Immature natural killer cell (primary cell): Measurements from ENCODE around the gene PPP2R5C. TPM values are rescaled to one million over a fixed set of nuclear protein-coding genes. Genes with fewer than 3 reads are reported as not detected.

ENCODE experiments used
- DNase-seq, 3 donors: peaks; one replicate each; pipeline ENCODE4 v3.0.0; 2022; ENCODE audit warnings: mixed read lengths in 1 of 3
- H3K27ac Mint-ChIP-seq, 6 donors: one replicate each; pipeline ENCODE4 v1.8.0; 2020; ENCODE audit warnings: mixed read lengths in 6 of 6, mild to moderate bottlenecking in 5 of 6, inconsistent platforms in 4 of 6, moderate library complexity in 3 of 6
- H3K27me3 Mint-ChIP-seq, 3 donors: one replicate each; pipeline ENCODE4 v1.8.0; 2020 to 2021; ENCODE audit warnings: low read depth in 3 of 3, mild to moderate bottlenecking in 3 of 3, mixed read lengths in 3 of 3, moderate library complexity in 3 of 3, inconsistent platforms in 1 of 3
- H3K36me3 Mint-ChIP-seq, 3 donors: one replicate each; pipeline ENCODE4 v1.8.0; 2020; ENCODE audit warnings: mixed read lengths in 3 of 3, inconsistent platforms in 2 of 3, mild to moderate bottlenecking in 2 of 3
- H3K4me1 Mint-ChIP-seq, 2 donors: one replicate each; pipeline ENCODE4 v1.8.0; 2020; ENCODE audit warnings: inconsistent platforms in 2 of 2, mild to moderate bottlenecking in 2 of 2, mixed read lengths in 2 of 2, moderate library complexity in 1 of 2
- H3K4me3 Mint-ChIP-seq, 5 donors: one replicate each; pipeline ENCODE4 v1.8.0; 2020; ENCODE audit warnings: mild to moderate bottlenecking in 5 of 5, mixed read lengths in 5 of 5, inconsistent platforms in 3 of 5, moderate library complexity in 3 of 5
- H3K9me3 Mint-ChIP-seq, 6 donors: one replicate each; pipeline ENCODE4 v1.8.0; 2020; ENCODE audit warnings: mild to moderate bottlenecking in 6 of 6, mixed read lengths in 6 of 6, inconsistent platforms in 4 of 6, moderate library complexity in 3 of 6
- polyA plus RNA-seq, 3 donors: library from polyadenylated mRNA; unstranded; fragments of 300-500 nt; fragmentation: Illumina TruSeq; gene quantifications; one replicate each; pipeline ENCODE4 v1.2.3, GENCODE V29; 2021

The PPP2R5C gene
- polyA plus RNA-seq, 3 donors from 2014 or later = 214 to 250 (median 236) TPM

DNA sequence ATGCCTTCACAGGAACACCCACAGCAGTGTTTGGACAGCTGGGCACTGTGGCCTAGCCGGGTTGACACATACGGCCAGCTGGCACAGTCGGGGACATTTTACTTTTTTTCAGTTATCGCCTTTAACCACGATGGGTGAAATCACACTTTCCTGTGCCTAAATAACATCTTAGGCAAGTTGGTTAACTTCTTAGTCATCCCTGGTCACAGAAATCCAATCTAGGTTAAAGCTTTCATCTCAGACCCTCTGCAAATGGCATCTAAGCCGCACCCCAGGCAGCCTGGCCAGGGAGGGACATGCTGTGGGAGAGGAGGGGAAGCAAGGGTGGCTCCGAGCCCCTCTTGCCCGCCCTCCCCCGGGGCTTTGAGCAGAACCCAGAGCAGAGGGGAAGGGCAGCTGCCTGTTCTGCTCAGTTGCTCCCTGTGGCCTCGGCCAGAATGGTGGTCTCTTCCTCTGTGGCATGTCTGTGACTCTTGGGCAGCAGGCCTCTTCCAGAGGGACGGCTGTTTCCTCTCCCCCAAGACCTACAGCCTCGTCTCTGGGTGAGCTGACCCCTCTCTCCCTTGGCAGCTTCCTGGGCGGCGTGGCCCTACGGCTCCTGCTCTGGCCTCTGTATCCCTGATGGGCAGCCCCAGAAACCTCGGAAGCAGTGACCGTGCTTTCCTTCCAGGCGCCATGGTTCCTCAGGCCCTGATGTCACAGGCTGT, 117.5 kb downstream of the PPP2R5C start:
- H3K36me3 Mint-ChIP-seq = peaks cover 4 to 30% (median 18%) of the 10 kb centered on the region in 3 donors
- H3K9me3 Mint-ChIP-seq = no peaks in the 10 kb centered on the region
- H3K4me1 Mint-ChIP-seq = peaks cover 89 to 96% of the 10 kb centered on the region in 2 donors
- H3K27ac Mint-ChIP-seq = peak overlapping the region; percentile 93 to 98 (median 96)
- DNase-seq = peak; percentile 79 to 82 (median 81)
- H3K27me3 Mint-ChIP-seq = peaks cover 9 to 27% (median 25%) of the 10 kb centered on the region in 3 donors
- peak overlapping the region; percentile 54 to 77 (median 71) for H3K4me3 Mint-ChIP-seq

DNA sequence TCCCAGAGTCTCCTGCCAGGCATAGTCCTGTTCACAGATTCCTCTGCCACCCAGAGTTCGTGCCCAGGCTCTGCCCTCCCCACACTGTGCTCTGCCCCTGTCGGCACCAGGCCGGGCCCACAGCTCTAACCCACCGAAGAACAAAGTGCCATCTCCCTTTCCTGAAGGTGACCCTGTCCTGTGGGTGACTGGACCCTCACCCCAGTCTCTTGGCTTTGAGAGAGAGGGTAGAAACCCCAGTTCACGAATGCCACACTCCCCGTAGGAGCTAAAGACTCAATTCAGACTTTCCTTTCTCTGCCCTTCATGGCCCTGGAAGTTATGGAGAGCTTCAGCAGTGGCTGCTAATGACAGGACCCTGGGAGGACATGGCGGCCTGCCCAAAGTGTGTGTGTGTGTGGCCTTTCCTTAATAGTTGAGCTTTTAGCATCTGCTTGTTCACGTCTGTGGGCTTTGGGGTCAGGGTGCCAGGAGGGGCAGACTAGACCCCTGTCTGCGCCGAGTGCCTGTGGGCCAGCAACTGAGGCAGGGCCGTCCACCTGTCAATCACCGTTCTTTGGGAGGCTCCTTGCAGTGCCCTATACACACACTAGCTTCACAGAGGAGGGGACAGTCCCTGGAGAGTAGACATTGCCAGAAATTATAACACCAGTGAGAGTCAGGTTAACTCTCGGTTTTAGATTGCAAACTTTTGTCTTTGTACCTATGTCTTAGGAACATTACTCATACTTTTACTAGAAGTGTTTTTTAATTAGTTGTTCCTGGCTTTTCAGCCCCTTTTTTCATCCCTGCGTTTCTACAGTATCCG, 118.2 kb downstream of the PPP2R5C start:
- Mint-ChIP-seq H3K9me3 (no peaks in the 10 kb centered on the region), H3K36me3 (peaks cover 8 to 36% (median 18%) of the 10 kb centered on the region in 3 donors), H3K4me1 (peaks cover 84 to 92% of the 10 kb centered on the region in 2 donors), H3K27me3 (peaks cover 9 to 27% (median 27%) of the 10 kb centered on the region in 3 donors), H3K4me3 (peak overlapping the region; percentile 54 to 77 (median 70)), H3K27ac (peak overlapping the region; percentile 93 to 98 (median 96))
- DNase-seq = no peak

DNA sequence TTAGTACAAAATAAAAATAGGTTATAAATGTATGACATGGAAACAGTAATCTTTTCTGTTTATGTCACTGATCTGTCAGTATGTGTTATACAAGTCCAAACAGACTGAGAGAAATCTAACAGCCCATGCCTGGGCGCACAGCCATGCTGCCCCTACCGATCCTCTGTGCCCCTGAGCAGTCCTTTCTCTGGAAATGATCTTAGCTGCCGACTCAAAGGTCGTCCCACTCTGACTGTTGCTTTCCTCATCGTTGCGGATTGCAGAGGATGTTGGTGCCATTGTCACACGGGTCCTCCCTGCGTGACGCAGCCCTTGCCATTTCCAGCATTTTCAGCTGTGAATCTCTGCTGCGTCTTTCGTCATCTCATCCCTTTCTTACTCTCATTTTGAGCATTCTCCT, 119.9 kb downstream of the PPP2R5C start:
- no peaks in the 10 kb centered on the region for H3K9me3 Mint-ChIP-seq
- H3K27me3 Mint-ChIP-seq = peaks cover 9 to 28% (median 25%) of the 10 kb centered on the region in 3 donors
- peak overlapping the region in 4 of 5 donors; percentile 12 to 41 (median 18) for H3K4me3 Mint-ChIP-seq
- no peak for DNase-seq
- H3K4me1 Mint-ChIP-seq = peaks cover 68 to 76% of the 10 kb centered on the region in 2 donors
- H3K27ac Mint-ChIP-seq = peak overlapping the region; percentile 41 to 98 (median 78)
- H3K36me3 Mint-ChIP-seq = peaks cover 13 to 47% (median 22%) of the 10 kb centered on the region in 3 donors

DNA sequence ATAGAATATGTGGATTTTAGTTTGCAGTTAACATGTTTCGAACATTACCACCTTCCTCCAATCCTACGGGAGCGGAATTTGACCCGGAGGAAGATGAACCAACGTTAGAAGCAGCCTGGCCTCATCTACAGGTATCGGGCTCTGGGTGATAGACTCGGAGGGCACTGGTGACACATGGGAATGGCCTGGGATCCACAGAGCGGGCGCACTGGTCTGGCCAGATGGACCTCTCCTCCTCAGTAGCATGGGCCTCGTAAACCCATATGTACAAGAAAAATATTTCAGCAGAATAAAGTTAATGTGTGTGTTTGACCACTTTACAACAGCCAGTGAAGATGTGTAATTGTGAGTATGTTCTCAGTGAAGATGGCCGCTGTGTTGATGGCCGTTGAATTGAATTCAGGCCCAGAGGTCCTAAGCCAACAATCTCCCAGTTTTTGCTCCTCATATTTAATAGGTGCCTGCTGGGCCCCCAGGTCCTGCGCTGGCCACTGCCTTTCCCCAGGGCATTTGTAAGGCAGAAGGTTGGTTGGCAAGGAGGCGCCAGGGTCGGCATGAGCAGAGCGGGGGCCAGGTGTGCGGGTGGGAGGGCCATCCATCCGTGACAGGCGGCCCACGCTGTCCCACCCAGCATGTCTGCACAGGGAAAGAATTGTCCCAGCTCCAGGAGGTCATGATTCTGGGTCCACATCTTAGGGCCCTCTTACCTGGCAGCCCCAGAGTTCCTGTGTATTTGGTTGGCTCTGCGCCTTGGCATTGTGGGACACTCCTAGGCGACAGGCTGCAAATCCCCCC, 120.8 kb downstream of the PPP2R5C start:
- Mint-ChIP-seq H3K4me1 (peaks cover 59 to 67% of the 10 kb centered on the region in 2 donors), H3K27me3 (peaks cover 6 to 21% (median 17%) of the 10 kb centered on the region in 3 donors), H3K36me3 (peaks cover 13 to 51% (median 22%) of the 10 kb centered on the region in 3 donors), H3K4me3 (no peak overlapping the region), H3K9me3 (no peaks in the 10 kb centered on the region), H3K27ac (peak overlapping the region; percentile 61 to 98 (median 78))
- no peak for DNase-seq

DNA sequence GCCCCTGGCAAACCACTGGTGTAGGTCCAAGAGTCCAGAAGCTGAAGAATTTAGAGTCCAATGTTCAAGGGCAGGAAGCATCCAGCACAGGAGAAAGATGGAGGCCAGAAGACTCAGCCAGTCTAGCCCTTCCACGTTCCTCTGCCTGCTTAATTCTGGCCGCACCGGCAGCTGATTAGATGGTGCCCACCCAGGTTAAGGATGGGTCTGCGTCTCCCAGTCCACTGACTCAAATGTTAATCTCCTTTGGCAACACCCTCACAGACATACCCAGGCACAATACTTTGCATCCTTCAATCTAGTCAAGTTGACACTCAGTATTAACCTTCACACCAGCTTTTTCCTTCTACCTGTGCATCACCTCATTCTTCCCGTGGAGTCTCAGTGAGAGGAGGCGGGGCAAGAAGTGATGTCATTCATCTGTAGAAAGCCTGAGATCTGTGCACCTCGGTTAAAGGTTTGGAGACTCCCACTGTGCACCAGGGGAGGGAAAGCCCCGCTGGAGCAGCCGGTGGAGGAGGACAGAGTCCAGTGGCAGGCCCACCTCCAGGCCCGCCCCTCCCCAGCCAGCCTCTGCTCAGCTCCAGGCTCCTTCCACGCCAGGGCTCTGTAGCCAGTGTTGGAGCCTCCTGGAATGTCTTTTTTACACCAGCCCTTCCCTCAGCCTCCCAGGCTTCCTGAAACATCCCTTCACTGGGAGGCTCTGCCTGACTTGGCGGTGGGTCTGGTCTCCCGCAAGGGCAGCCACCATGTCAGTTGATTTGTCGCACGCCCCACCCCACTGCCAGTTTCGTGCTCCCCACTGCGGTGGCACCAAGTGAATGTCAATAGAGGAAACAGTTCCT, 122.8 kb downstream of the PPP2R5C start:
- peaks cover 1 to 7% (median 4%) of the 10 kb centered on the region in 3 donors for H3K27me3 Mint-ChIP-seq

DNA sequence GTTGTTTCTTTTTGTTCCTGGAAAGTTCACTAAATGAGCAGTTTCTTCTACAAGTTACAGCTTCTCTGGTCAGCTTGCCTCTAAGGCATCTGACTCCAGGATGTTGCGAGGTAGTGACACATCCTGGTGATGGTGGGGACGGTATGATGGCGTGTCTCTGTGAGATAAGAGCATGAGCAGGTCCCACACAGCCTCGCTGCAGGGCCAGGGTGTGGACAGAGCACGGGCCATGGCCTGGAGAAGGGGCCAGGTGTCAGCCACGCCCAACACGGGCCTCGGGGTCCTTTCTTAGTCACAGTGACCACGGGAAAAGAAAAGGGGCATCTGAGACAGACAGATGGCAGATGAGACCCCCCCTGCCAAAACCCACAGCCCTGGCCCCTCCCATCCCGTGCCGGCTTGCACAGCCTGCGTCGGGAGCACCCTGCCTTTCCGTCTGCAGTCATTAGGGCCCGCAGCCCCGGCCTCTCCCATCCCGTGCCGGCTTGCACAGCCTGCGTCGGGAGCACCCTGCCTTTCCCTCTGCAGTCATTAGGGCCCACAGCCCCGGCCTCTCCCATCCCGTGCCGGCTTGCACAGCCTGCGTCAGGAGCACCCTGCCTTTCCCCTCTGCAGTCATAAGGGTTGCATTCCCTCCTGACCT, 123.5 kb downstream of the PPP2R5C start:
- H3K36me3 Mint-ChIP-seq = peaks cover 13 to 59% (median 28%) of the 10 kb centered on the region in 3 donors
- H3K4me3 Mint-ChIP-seq = no peak overlapping the region
- H3K9me3 Mint-ChIP-seq = no peaks in the 10 kb centered on the region
- H3K27ac Mint-ChIP-seq = peak overlapping the region in 4 of 6 donors; percentile 35 to 68 (median 56)
- H3K27me3 Mint-ChIP-seq = peaks cover 5 to 7% (median 6%) of the 10 kb centered on the region in 3 donors
- H3K4me1 Mint-ChIP-seq = peaks cover 32 to 47% of the 10 kb centered on the region in 2 donors
- DNase-seq = no peak

More for the DNA sequence above, 122.8 kb downstream of the PPP2R5C start:
- Mint-ChIP-seq H3K27ac (peak overlapping the region in 5 of 6 donors; percentile 23 to 69 (median 62)), H3K9me3 (no peaks in the 10 kb centered on the region), H3K36me3 (peaks cover 13 to 52% (median 26%) of the 10 kb centered on the region in 3 donors), H3K4me3 (no peak overlapping the region), H3K4me1 (peaks cover 40 to 48% of the 10 kb centered on the region in 2 donors)
- no peak for DNase-seq

DNA sequence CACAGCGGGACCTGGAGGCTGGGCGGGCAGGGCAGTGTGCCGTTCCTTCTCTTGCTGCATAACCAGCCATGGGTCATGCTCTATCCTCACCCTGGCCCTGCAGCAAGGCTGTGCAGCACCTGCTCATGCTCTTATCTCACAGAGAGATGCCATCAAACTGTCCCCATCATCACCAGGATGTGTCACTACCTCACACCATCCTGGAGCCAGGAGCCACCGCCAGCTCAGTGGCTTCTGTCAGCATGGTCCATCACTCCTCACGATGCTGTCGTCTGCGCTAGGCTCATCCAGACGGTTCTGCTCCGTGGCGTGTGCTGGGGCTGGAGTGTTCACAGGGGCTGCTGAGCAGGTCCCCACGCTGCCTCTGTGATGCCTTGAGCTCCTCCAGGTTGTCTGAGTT, 125.7 kb downstream of the PPP2R5C start:
- H3K4me1 Mint-ChIP-seq = peaks cover 12 to 28% of the 10 kb centered on the region in 2 donors
- peak overlapping the region in 1 of 6 donors; percentile 55 for H3K27ac Mint-ChIP-seq

DNA sequence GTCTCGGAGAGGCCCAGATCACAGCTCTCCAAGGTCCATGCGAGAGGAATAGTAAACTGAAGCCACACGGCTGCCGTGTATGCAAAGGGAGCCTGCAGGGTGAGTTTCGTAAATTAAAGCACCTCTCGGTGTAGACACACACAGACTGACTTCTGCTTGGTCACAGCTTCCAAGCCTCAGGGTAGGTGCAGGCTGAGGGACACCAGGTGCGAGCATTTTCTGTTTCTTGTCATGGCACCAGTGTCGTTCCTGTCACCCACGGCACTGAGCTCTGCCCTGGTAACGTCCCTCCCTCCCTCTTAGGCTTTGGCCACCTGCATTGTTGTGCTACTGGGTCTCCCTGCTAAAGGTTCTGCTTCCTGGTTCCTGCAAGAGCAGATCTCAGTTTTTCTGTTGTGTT, 126.7 kb downstream of the PPP2R5C start:
- Mint-ChIP-seq H3K9me3 (no peaks in the 10 kb centered on the region), H3K4me3 (no peak overlapping the region), H3K27ac (peak overlapping the region in 2 of 6 donors; percentile 23 to 75), H3K36me3 (peaks cover 16 to 57% (median 20%) of the 10 kb centered on the region in 3 donors), H3K4me1 (peaks cover 5 to 18% of the 10 kb centered on the region in 2 donors), H3K27me3 (peaks cover 2 to 9% (median 5%) of the 10 kb centered on the region in 3 donors)
- DNase-seq = no peak

More for the DNA sequence above, 125.7 kb downstream of the PPP2R5C start:
- Mint-ChIP-seq H3K36me3 (peaks cover 16 to 58% (median 21%) of the 10 kb centered on the region in 3 donors), H3K27me3 (peaks cover 3 to 9% (median 5%) of the 10 kb centered on the region in 3 donors), H3K9me3 (no peaks in the 10 kb centered on the region), H3K4me3 (no peak overlapping the region)
- DNase-seq = no peak

DNA sequence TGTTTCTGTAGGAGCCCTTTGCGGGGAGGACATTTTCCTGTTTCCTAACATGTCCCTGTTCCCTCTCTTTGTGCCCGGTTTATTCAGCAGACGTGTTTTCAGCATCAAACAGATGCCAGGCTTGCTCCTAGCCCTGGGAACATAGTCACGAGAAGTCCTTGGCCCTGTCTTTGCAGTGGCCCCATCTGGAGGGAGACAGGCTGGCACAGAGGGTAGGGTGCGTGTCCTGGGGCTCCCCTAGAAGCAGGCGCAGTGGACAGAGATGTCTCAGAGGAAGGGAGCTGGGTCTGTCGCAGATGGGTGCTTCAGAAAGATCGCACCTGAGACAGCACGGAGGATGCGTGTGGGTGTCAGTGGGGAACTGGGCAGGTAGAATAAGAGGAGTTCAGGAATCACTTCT, 127.9 kb downstream of the PPP2R5C start:
- Mint-ChIP-seq H3K9me3 (no peaks in the 10 kb centered on the region), H3K27ac (peak overlapping the region in 5 of 6 donors; percentile 41 to 83 (median 67)), H3K4me3 (no peak overlapping the region), H3K27me3 (peaks cover 2 to 6% (median 5%) of the 10 kb centered on the region in 3 donors), H3K4me1 (peaks cover 1 to 9% of the 10 kb centered on the region in 2 donors), H3K36me3 (peaks cover 12 to 54% (median 16%) of the 10 kb centered on the region in 3 donors)
- no peak for DNase-seq

DNA sequence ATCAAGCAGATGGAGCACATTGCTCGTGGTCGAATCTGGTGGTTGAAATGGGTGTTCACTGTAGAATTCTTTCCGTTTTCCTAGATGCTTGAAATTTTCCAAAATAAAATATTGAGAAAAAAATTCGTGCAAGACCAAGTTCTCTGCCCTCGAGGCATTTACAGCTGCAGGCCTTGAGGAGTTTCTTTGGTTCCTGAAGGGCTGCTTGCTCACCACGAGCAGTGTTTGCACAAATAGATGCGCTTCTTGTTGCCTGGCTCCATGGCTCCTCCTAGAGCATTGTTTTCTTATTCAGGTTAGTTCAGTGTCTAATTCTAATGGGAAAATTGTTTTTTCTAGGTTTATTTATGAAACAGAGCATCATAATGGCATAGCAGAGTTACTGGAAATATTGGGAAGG, 128.4 kb downstream of the PPP2R5C start:
- H3K4me3 Mint-ChIP-seq = no peak overlapping the region
- peaks cover 12 to 52% (median 16%) of the 10 kb centered on the region in 3 donors for H3K36me3 Mint-ChIP-seq
- H3K27me3 Mint-ChIP-seq = peaks cover 0 to 6% (median 5%) of the 10 kb centered on the region in 3 donors
- no peak for DNase-seq
- no peaks in the 10 kb centered on the region for H3K9me3 Mint-ChIP-seq
- peaks cover 1 to 9% of the 10 kb centered on the region in 2 donors for H3K4me1 Mint-ChIP-seq
- peak overlapping the region; percentile 41 to 83 (median 62) for H3K27ac Mint-ChIP-seq

DNA sequence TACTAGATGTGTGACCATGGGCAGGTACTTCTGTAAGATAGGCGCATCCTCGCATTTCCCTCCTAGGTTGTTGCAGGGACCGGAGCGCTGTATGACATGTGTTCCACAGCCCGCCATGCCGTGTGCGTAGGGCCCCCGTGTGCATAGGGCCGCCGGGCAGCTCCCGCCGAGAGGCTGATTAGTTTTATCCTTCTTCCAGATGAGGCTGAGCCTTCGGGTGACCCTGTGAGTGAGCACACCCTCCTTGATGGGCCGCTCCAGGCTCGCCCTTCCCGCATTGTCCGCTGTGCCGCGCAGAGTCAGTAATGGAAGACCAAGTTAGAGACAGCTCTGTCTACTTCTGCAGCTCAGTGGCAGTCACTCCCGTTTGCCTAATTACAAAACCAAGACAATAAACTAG, 130.0 kb downstream of the PPP2R5C start:
- peaks cover 3 to 5% (median 4%) of the 10 kb centered on the region in 3 donors for H3K27me3 Mint-ChIP-seq
- no peaks in the 10 kb centered on the region for H3K9me3 Mint-ChIP-seq
- peaks cover 10 to 46% (median 18%) of the 10 kb centered on the region in 3 donors for H3K36me3 Mint-ChIP-seq
- peaks cover 1 to 9% of the 10 kb centered on the region in 2 donors for H3K4me1 Mint-ChIP-seq
- DNase-seq = no peak
- H3K4me3 Mint-ChIP-seq = no peak overlapping the region
- H3K27ac Mint-ChIP-seq = peak overlapping the region; percentile 30 to 74 (median 37)

DNA sequence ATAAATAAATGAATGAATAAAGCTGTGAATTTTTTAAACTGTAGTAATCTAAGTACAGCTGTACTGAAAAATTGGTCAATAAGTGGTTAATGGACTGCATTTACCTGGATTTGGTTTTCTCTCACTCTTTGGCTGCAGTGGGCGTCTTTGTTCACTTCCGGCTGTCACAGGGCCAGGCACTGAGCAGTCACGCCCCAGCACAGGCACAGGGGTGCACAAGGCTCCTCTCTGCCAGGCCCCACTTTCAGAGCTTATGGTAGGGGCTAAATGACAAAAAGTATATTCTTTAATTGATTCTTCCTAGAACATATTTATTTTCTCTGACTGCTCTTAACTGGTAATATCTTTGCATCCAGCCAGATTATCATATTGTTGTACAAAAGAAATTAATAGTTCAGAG, 132.2 kb downstream of the PPP2R5C start:
- H3K9me3 Mint-ChIP-seq = no peaks in the 10 kb centered on the region
- no peak for DNase-seq
- H3K4me3 Mint-ChIP-seq = no peak overlapping the region
- H3K27me3 Mint-ChIP-seq = peaks cover 3 to 8% (median 5%) of the 10 kb centered on the region in 3 donors
- H3K36me3 Mint-ChIP-seq = peaks cover 20 to 55% (median 29%) of the 10 kb centered on the region in 3 donors
- H3K27ac Mint-ChIP-seq = peak overlapping the region in 2 of 6 donors; percentile 54 to 60
- peaks cover 0 to 9% of the 10 kb centered on the region in 2 donors for H3K4me1 Mint-ChIP-seq
